Effector CD8-positive, alpha-beta T cell (primary cell): ENCODE measurements around the gene CD68.

ENCODE experiments used
- DNase-seq: peaks from one replicate; lab custom pipeline; 2025; lab: John Stamatoyannopoulos, UW

The CD68 gene

DNA sequence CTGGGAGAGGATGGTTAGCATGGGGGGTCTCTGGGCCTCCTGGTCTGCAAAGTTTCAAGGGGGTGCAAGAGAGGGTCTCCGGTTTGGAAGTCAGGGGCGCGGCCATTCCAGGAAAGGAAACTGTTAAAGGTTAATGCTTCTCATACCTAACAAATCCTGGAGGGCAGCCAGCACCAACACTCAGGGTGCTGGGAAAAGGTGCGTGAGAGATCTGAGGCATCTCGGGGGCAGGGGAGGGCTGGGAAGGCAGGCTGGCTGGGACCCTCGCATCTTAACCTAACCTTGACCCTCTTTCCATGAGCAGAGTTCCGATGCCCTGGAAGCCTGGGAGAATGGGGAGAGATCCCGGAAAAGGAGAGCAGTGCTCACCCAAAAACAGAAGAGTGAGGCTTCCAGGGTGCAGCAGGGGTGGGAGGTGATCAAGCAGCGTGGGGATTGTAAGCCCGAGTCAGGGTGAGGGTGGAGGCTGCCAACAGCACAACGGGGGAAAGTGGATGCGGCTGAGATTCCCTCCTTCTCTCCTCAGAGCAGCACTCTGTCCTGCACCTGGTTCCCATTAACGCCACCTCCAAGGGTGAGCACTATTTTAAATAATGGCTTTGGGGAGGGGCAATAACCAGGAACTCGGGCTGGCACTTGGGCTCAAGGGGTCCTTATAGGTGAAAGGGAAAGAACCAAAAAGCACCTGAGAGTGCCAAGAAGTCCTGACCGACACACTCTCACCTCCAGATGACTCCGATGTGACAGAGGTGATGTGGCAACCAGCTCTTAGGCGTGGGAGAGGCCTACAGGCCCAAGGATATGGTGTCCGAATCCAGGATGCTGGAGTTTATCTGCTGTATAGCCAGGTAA, 19.9 kb upstream of the CD68 start:
- no peak for DNase-seq

DNA sequence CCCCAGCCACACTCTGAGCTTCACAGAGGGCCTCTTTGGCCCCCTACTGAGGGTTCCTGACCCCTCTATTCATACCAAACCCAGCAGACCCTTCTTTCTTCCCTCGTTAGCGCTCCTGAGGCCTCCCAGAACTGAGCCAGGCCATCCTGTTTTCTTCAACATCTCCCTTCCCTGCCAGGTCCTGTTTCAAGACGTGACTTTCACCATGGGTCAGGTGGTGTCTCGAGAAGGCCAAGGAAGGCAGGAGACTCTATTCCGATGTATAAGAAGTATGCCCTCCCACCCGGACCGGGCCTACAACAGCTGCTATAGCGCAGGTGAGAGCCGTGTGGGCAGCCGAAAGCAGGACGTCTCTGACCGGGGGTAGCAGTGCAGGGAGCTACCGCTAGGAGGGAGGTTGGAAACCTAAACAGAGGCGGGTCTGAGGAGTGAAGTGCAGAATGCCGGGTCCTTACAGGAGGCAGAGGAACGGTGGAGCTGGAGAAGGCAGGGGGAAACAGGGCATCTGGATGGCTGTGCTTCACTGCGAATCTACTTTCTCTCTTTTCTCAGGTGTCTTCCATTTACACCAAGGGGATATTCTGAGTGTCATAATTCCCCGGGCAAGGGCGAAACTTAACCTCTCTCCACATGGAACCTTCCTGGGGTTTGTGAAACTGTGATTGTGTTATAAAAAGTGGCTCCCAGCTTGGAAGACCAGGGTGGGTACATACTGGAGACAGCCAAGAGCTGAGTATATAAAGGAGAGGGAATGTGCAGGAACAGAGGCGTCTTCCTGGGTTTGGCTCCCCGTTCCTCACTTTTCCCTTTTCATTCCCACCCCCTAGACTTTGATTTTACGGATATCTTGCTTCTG, 19.0 kb upstream of the CD68 start:
- peak; percentile 23 for DNase-seq

DNA sequence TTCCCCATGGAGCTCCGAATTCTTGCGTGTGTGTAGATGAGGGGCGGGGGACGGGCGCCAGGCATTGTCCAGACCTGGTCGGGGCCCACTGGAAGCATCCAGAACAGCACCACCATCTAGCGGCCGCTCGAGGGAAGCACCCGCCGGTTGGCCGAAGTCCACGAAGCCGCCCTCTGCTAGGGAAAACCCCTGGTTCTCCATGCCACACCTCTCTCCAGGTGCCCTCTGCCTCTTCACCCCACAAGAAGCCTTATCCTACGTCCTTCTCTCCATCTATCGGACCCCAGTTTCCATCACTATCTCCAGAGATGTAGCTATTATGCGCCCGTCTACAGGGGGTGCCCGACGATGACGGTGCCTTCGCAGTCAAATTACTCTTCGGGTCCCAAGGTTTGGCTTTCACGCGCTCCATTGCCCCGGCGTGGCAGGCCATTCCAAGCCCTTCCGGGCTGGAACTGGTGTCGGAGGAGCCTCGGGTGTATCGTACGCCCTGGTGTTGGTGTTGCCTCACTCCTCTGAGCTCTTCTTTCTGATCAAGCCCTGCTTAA, 18.3 kb upstream of the CD68 start:
- peak; percentile 72 for DNase-seq

DNA sequence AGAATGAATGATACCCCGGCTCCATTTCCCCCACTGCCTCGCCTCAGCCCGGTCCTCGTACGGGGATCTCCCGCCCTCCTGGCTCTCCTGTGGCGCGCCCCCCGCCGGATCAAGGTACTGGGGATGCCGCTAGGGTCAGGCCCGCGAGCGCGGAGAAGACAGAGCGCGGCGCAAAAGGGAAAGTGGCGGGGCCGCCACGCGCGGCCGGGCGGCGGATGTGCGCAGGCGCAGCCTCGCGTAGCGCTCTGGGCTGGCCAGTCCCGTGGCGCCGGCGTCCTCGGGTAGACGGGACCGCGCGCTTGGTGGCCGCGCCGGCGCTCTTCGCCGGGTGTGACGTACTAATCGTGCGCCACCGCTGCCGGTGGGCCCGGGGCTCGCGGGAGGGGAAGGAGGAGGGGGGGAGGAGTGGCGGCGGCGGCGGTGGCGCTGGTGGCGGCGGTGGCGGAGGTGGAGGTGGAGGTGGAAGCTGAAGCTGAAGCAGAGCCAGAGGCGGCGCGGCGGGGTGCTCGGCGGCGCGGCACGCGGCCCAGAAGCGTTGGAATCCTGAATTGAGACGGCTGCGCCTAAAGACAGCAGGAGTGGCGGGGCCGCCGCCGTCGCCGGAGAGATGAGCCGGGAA, 17.7 kb upstream of the CD68 start, which contains the start of gene SENP3:
Gene SENP3 (plus strand): TSS at position 331 of the 619 bp plus-strand sequence. CDS start 1,158 bp downstream, outside the sequence.
- DNase-seq, result peak; percentile 83

DNA sequence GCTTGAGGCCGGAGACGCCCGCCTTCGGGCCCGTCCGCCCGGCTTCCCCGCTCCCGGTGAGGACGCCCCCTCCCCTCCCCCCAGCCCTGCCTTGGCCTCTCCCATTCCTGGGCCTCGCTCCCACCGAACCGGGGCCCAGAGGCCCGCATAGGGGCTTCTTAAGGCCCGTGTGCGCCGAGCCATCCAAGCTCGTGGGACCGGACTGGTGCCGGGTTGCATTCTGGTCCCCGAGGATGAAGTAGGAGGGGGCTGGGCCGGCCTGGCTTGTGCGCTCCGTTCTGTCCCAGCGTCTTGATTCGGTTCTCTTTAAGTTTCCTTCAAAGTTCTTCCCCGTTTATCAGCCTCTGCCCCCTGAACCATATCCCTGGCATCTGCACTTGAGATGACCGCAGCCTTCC, 17.2 kb upstream of the CD68 start:
- DNase-seq, result no peak

DNA sequence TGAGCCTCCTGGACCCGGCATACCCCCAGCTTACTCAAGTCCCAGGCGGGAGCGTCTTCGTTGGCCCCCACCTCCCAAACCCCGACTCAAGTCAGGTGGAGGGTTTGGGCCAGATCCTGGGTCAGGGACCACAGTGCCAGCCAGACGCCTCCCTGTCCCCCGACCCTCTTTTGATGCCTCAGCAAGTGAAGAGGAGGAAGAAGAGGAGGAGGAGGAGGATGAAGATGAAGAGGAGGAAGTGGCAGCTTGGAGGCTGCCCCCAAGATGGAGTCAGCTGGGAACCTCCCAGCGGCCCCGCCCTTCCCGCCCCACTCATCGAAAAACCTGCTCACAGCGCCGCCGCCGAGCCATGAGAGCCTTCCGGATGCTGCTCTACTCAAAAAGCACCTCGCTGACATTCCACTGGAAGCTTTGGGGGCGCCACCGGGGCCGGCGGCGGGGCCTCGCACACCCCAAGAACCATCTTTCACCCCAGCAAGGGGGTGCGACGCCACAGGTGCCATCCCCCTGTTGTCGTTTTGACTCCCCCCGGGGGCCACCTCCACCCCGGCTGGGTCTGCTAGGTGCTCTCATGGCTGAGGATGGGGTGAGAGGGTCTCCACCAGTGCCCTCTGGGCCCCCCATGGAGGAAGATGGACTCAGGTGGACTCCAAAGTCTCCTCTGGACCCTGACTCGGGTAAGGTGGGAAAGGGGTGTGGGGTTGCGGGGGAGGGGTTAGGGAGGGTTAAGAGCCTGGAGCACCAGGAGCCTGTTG, 16.1 kb upstream of the CD68 start:
- no peak for DNase-seq

DNA sequence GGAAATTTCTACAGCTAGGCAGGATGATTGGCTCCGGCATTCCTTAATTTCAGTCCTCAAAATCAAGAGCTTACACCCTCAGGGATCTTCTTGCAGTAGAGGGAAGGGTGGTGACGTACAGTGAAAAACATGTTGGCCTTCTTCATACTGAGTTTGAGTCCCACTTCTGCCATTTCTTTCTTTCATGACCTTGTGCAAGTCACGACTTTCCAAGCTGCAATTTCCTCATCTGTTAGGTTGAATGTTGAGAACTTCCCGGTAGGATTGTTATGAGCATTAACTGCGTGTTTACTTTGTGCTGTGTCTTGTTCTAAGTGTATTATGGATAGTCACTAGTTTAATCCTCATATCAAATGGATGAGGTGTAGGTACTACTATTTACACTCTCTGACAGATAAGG, 9.9 kb upstream of the CD68 start:
- DNase-seq, result no peak

DNA sequence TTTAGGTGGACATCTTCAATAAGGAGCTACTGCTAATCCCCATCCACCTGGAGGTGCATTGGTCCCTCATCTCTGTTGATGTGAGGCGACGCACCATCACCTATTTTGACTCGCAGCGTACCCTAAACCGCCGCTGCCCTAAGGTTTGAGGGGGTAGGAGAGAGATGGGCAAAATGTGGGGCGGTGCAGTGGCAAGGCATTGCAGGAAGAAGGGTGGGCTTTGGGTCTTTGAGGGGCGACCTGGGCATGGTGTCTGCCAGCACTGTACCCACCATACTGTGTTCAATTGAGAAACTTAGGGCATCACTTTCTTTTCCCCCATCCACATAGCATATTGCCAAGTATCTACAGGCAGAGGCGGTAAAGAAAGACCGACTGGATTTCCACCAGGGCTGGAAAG, 9.1 kb upstream of the CD68 start:
- DNase-seq, result no peak

DNA sequence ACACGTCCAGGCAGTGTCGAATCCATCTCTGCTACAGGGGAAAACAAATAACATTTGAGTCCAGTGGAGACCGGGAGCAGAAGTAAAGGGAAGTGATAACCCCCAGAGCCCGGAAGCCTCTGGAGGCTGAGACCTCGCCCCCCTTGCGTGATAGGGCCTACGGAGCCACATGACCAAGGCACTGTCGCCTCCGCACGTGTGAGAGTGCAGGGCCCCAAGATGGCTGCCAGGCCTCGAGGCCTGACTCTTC, 7.2 kb upstream of the CD68 start:
- DNase-seq, result no peak

DNA sequence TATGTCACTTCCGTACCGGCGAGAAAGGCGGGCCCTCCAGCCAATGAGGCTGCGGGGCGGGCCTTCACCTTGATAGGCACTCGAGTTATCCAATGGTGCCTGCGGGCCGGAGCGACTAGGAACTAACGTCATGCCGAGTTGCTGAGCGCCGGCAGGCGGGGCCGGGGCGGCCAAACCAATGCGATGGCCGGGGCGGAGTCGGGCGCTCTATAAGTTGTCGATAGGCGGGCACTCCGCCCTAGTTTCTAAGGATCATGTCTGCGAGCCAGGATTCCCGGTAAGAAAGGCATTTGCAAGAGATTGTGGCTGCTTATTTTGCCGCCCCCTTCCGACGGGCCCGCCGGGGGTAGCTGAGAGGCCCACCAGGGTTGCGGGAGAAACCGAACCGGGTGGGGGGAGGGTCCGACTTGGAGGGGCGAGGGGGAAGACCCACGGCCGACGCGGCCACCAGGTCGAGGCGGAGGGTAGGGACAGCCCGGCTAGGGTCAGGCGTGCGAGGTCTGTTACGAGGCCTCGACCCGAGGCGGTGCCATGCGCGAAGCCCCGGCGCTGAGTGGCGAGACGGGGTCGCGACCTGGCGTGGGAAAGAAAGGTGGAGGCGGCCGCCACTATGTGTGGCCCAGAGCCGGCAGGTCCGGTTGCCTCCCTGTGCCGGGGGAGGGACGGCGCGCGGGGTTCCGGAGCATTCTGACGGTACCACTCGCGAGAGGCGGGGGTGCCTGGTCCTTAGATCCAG, 6.7 kb upstream of the CD68 start:
- peak; percentile 99 for DNase-seq

DNA sequence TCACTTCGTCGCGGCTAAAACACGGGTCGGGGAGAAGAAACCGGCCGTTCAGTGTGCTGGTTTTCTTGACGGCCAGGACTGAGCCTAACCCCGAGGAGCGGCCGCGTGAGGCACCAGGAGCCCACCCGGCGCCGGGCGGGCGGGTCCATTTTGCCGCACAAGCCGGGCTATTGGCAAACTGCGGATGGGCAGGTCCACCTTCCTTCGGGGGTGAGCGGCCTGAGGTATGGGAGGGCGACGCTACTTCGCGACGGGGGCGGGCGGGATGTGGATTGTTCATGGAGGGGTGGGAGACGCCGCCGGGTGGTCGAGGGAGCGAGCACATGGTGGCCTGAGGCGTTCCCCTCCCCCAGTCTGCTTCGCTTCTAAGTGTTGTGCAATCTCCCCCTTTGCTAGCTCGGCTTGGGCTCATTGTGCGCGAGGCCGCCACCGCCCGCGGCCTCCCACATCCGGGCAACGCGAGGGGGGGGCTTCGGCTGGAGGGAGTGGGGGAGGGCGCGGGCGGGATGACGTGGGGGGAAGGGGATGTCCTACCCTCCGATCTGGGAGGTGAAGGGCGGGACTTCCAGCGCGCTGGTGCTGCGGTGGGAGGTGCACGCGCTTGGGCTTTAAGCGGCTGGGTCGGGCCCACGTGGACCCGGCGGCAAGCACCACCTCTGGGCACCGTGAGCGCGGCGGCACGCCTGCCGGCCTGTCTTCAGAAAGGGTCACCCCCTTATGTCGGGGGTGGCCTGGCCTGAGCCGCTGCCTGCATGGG, 5.9 kb upstream of the CD68 start:
- peak; percentile 85 for DNase-seq

DNA sequence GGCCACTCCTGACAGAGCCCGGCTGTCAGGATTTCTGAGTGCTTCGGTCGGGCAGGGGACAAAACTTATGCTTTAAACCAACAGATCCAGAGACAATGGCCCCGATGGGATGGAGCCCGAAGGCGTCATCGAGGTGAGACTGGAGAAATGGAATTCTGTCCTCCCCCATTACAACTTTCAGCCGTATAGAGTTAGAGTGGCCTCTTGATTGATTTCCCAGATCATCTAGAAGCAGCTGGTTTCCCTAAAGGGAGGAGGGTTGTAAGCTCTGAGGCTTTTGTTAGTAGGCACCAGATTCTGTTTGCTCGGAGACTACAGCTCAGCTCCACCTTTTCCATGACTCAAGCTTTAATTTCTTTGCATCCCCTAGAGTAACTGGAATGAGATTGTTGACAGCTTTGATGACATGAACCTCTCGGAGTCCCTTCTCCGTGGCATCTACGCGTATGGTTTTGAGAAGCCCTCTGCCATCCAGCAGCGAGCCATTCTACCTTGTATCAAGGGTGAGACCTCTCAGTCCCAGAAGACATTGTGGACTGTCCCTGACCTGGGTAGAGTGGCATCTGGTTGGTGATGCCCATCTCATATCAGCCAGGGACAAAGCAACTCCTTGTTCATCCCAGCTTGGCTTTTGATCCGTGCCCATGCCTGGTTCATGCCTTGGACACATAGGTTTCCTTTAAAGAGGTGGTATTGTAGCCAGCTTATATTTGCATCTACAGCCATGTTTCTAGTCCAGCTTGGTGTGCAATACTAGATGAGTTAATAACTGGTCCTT, 5.1 kb upstream of the CD68 start:
- DNase-seq, result no peak

DNA sequence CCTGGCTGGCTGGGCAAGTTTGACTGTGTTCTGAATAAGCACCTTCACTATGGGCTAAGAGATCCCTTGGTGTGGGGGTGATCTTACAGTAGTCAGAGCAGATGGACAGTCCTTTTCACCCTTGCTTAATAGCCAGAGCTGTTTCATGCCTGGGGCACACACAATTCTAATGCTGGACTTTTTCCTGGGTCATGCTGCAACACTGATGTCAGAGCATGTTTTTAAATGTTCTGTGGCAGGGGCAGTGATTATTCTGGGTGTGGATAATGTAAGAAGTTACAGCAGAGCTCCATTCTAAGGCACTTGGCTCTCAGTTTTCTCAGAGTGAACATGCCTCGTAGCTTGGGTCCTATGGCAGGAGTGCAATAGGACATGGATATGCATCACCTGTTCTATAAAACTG, 4.0 kb upstream of the CD68 start:
- no peak for DNase-seq

DNA sequence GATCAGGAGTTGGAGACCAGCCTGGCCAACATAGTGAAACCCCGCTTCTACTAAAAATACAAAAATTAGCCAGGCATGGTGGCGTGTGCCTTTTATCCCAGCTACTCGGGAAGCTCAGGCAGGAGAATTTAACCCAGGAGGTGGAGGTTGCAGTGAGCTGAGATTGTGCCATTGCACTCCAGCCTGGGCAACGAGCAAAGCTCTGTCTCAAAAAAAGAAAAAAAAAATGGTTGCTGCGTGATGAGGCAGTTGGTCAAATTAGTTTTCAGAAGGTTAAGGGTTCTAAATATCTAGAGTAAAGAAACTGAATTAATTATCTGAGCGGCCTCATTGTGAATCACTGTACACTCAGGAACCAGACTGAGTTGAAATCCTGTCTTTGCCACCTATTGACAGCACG, 3.5 kb upstream of the CD68 start:
- DNase-seq, result no peak

DNA sequence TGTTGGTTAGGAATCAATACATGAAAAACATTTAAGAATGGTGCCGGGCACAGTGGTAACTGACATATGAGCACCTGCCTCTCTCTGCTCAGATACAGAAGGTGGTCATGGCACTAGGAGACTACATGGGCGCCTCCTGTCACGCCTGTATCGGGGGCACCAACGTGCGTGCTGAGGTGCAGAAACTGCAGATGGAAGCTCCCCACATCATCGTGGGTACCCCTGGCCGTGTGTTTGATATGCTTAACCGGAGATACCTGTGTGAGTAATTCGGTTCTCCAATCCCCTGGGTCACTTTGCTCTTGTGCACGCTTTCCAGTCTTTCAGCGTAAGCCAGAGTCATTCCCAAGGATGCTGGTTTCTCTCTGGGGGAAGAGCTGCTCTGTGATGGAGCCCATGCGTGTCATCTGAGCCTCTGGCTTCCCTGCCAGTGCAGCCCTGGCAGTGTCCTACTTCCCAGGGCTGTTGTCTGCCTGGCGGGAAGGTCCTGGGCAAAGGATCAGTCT, 3.0 kb upstream of the CD68 start:
- DNase-seq, result no peak

DNA sequence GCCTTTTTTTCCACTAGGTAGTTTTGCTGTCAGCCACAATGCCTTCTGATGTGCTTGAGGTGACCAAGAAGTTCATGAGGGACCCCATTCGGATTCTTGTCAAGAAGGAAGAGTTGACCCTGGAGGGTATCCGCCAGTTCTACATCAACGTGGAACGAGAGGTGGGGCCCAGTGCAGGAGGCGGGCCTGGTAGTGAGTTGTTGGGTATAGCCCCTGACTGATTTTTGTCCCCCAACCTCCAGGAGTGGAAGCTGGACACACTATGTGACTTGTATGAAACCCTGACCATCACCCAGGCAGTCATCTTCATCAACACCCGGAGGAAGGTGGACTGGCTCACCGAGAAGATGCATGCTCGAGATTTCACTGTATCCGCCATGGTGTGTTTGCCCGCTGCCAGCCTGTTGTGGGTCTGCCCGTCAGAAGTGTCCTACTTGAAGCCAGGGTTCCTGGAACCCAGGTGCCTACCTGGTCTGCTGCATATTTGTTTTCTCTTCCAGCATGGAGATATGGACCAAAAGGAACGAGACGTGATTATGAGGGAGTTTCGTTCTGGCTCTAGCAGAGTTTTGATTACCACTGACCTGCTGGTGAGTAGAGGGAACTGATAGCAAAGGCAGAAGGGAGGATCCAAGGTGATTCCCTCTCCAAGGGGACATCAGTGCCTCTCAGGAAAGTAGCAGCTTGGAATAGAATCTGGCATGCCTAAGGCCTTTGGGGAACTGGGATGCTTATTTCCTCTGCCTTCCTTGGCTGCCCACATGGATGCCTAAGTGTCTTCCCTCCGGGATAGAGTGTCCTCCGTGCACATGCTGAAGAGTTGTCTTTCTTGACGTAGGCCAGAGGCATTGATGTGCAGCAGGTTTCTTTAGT, 1.9 kb upstream of the CD68 start:
- DNase-seq, result no peak

DNA sequence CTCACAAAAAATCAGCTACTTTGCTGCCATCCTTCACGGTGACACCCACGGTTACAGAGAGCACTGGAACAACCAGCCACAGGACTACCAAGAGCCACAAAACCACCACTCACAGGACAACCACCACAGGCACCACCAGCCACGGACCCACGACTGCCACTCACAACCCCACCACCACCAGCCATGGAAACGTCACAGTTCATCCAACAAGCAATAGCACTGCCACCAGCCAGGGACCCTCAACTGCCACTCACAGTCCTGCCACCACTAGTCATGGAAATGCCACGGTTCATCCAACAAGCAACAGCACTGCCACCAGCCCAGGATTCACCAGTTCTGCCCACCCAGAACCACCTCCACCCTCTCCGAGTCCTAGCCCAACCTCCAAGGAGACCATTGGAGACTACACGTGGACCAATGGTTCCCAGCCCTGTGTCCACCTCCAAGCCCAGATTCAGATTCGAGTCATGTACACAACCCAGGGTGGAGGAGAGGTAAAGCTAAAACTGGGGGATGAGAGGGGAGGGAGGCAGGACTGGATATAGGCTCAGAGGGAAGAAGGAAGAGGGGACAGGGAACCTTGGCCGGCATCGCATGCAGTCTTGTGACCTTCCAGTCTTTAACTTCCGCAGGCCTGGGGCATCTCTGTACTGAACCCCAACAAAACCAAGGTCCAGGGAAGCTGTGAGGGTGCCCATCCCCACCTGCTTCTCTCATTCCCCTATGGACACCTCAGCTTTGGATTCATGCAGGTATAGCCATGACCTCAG, 581 bp downstream of the CD68 start:
- DNase-seq, result no peak
